UCSD-AML1 (cell line): ENCODE results near the gene GRM1.
"Not testable (repeated sequence)": the region's sequence is repeated elsewhere in the genome, so short reads cannot be mapped to it uniquely, and the experiment has no call there.

Experiments
- DNase-seq: peaks from one replicate; lab custom pipeline; 2025; ENCODE audit not compliant: unreplicated experiment; lab: John Stamatoyannopoulos, UW

Gene GRM1

GRCh38 chr6:146189131-146189530 lies 160.3 kb downstream of the GRM1 start:
- DNase-seq = no peak

DNA sequence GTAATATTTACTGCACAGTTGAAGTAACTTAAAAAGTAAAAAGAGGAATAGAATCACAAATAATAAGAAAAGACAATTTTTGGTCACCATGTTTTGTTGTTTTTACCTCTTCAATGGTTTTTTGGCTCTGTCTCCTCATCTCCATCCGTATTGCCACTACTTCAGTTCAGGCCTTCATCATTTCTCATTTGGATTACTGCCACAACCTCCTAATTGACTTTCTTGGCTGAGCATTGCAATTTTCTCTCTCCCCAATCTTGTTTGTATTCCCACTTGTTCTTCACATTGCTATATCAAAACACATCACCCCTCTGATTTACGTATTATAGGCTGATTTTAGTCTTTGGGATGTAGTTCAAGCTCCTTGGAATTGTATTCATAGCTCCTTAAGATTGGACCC lies 161.7 kb downstream of the GRM1 start:
- DNase-seq = no peak

DNA sequence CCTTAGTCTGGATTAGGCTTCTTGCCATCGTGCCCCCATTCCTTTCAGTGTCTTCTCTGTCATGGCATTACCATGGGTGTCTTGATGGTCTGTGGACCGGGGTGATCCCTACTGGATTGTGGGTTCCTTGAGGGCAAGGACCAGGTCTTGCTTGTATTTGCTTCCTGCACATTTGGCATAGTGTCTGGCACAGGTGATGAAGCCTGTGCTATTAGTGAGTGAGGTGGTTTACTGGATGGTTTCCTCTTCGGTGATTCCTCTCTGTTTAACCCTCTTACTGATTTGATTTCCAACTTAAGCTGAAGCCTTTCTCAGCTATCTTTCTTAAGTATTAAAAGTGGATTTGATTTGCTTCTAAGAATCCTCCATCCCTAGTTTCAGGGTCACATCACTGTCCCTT lies 162.3 kb downstream of the GRM1 start:
- DNase-seq = no peak

- DNase-seq = no peak
Observed at GRCh38 chr6:146191612-146192011, 162.8 kb downstream of the GRM1 start.

GRCh38 chr6:146194434-146194833 lies 165.6 kb downstream of the GRM1 start:
- DNase-seq = no peak

DNA sequence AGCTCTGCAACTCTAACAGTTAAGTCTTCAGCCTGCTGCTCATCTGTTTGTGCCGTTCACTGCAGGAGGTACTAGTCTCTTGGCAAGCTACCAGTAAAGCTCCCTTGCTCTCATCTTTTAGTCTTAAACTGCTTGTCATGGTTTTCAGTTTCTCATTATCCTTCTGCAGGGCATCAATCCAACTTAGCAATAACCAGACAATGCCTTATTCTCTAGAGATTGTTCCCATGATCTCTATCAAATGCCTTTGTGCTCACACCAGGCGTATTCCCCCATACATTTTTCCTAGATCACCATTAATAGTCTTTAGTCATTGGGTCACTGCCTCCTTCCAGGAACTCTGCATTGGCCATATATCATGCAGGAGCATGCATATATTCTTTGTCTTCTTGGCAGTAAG lies 171.3 kb downstream of the GRM1 start:
- no peak for DNase-seq

DNA sequence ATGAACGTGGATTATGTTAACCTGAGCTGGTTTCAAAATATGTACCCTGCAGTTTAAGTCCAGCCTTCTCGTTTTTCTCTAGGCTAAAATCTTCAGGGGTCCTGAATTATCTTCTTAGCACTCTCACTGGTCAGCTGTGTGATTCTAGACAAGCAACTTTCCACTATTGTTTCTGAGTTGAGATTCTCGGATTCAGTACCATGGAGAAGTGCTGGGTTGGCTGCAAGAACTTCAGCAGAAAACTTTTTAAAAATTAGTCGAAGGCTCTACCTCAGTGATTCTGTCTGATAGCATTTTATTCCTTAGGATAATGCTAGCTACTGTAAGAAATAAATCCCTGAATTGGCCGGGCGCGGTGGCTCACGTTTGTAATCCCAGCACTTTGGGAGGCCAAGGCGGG lies 173.7 kb downstream of the GRM1 start:
- DNase-seq = no peak

- DNase-seq = no peak
Observed at GRCh38 chr6:146209942-146210341, 181.1 kb downstream of the GRM1 start.

GRCh38 chr6:146210406-146211083 lies 181.7 kb downstream of the GRM1 start:
- no peak for DNase-seq

GRCh38 chr6:146211646-146212045 lies 182.8 kb downstream of the GRM1 start:
- DNase-seq = no peak

- DNase-seq = no peak
Observed at GRCh38 chr6:146212781-146213180, 183.9 kb downstream of the GRM1 start.

- no peak for DNase-seq
Observed at GRCh38 chr6:146219101-146219500, 190.2 kb downstream of the GRM1 start.

DNA sequence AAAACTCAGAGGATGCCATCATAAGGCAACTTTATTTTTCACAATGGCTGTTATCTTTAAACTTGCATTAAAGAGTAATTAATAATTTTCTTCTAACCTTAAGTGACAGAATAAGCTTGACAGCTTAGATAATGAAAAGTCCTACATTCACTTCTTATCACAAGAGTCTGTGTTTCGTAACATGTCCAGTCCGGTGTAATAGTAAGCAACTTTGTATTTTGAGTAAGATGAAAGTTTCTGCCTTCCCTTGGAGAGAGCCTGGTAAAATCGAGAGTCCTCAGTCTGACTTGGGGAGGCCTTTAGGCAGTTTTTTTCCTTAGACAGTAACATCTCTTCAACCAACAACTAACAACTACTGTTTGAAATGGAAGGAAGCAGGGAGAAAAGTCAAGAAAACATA lies 195.6 kb downstream of the GRM1 start:
- DNase-seq = no peak

GRCh38 chr6:146224988-146225387 lies 196.1 kb downstream of the GRM1 start:
- no peak for DNase-seq

- no peak for DNase-seq
Observed at GRCh38 chr6:146240322-146240721, 211.5 kb downstream of the GRM1 start.

DNA sequence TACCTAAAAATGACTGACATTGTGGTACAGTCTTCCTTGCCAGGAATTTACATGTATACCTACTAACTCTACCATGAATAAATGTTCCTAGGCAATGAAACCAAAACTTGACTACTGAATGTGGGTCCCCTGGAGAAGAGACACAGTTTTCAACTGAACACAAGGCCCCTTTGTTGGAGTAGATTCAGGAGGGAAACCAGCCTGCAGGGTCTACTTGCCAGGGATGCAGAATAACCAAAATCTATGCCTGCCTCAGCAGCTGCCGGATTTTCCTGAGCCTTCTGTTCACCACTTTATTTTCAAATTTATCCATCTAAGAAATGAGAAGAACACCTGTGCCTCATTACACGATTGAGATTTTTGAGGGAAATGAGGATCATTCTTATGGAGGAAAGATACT lies 211.9 kb downstream of the GRM1 start:
- DNase-seq = no peak

DNA sequence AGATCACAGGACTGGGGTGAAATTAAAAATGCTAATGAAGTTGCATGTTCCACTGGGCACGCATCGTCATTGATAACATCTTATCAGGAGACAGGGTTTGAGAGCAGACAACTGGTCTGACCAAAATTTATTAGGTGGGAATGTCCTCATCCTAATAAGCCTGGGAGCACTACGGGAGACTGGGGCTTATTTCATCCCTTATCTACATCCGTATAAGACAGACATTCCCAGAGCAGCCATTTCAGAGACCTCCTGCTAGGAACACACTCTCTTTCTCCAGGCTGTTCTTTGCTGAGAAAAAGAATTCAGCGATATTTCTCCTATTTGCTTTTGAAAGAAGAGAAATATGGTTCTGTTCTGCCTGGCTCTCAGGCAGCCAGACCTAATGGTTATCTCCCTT lies 214.8 kb downstream of the GRM1 start:
- not testable (repeated sequence) for DNase-seq

DNA sequence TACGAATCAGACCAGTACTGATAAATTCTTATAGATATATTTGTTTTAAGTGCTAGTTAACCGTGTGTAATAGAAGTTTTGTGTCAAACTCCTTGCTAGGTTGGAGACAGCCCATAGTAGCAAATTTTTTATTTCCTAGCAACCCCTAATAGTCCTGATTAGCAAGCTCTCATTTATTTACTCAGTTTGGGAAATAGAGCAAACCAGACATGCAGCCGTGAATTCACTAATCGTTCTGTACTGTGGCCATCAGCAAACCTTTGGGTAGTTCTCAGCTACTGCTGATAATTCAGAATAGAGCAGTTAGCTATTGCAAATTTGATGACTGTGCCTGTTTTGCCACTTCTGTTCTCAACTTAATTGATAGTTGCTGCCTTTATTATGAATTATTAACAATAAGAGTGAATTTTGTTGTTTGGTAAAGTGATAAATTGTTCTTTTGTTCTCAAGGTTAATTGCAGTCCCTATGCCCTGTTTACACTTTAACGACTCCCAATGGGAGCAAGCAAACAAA lies 215.8 kb downstream of the GRM1 start:
- no peak for DNase-seq

GRCh38 chr6:146246028-146246427 lies 217.2 kb downstream of the GRM1 start:
- no peak for DNase-seq

DNA sequence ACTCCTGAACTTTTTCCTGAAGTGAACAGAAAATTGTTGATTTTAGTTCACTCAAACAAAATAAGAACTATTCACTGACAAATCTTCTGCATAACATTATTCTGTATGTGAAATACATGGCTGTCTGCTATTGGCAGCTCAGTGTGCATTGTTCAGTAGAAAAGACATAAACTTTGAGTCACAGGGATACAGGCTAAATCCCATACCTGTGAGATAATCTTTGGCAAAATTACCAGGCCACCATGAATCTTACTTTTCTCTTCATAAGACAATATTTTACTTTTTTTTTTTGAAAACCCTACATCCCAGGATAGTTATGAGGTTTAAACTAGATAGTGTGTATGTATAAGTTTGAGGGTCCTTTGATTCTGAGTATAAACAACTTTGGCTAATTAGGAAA lies 224.8 kb downstream of the GRM1 start:
- DNase-seq = no peak

DNA sequence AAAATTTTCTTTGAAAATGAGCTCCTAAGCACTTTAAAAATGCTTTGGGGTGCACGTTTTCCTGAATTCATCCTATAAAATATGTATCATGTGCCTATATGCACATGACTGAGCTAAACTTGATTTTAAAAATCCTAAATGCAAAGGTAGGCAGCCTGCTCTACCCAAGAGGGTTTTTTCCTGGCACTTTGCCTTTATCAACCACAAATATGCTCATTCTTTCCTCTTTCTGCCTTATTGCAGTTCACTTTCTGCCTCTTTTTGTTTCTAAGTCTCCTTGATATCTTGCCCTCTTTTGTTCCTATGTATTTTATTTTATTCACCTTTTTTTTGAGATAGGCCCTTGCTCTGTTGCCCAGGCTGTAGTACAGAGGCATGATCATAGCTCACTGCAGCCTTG lies 229.3 kb downstream of the GRM1 start:
- no peak for DNase-seq

DNA sequence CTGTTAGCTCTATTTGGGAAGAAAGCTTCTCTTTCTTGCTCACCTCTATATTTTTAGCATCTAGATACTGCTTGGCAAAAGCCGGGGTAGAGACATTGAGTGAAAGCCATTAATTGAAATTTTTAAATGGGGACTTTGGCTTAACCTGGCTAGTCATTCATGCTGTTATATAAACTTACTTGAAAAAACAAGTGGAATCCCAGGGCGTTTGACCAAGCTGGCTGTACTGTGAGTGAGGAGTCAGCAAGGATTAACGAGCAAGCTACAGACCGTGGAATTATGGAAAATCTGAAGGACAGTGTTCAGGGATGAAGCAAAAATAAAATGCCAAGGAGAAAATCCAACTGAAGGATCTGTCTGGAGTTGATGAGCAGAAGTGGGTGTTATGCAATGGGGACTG lies 232.0 kb downstream of the GRM1 start:
- DNase-seq = no peak

DNA sequence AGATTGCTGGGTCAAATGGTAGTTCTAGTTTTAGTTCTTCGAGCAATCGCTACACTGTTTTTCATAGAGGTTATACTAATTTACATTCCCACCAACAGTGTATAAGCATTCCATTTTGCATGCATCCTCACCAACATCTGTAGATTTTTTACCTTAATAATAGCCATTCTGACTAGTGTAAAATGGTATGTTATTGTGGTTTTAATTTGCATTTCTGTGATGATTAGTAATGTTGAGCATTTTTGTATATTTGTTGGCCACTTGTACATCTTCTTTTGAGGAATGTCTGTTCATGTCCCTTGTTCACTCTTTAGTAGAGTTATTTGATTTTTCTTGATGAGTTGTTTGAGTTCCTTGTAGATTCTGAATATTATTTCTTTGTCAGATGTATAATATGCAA lies 236.2 kb downstream of the GRM1 start:
- DNase-seq = no peak
